HG03354 (cell line): ENCODE data around the gene CCDC144A.
"Not testable (repeated sequence)": the region's sequence is repeated elsewhere in the genome, so short reads cannot be mapped to it uniquely, and the experiment has no call there.

Experiments used
- ATAC-seq: cut with Tn5 transposase; IDR thresholded peaks from one replicate; pipeline ENCODE4 v1.9.1; 2021; ENCODE audit warnings: mild to moderate bottlenecking; ENCODE audit not compliant: unreplicated experiment, poor library complexity, severe bottlenecking

Gene CCDC144A

DNA sequence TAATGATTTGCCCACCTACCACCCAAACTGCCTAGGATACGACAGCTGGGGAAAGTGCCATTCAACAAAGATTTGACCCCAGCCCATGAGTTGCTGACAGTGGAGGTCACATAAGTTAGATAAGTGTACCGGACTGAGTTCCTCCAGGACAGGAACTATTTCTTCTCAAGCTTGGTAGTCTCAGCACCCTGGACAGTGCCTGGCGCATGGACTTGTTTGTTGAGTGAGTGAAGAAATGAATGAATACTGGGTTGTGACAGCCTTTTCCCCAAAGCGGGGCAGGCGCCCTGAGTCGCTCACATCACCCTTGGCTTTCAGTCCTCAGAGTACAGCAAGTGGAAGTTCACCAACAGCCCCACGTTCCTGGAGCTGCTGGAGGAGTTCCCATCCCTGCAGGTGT lies 122.1 kb downstream of the CCDC144A start:
- ATAC-seq: not testable (repeated sequence)

DNA sequence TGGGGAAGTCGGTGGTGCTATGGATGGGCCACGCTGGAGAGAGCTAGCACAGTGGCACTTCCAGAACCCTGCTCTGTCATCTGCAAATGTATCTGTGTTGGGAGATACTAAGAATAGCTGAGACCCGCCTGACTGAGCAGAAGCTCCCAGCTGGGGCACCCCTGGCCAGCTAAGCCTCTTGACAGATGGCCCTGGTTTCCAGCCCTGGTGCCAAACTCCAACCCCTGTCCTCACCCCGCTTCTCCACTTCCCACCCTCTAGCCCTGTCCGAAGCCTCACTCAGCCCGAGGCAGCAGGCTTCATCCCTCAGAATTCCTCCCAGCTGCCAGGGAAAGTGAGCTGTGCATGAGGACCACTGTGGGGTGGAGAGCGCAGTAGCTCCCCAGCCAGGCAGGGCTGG lies 124.4 kb downstream of the CCDC144A start:
- no peak for ATAC-seq

- ATAC-seq: no peak
These were observed 127.2 kb downstream of the CCDC144A start for GRCh38 chr17:16817201-16817600.

- ATAC-seq: not testable (repeated sequence)
These were observed 127.9 kb downstream of the CCDC144A start for GRCh38 chr17:16817940-16818339.

DNA sequence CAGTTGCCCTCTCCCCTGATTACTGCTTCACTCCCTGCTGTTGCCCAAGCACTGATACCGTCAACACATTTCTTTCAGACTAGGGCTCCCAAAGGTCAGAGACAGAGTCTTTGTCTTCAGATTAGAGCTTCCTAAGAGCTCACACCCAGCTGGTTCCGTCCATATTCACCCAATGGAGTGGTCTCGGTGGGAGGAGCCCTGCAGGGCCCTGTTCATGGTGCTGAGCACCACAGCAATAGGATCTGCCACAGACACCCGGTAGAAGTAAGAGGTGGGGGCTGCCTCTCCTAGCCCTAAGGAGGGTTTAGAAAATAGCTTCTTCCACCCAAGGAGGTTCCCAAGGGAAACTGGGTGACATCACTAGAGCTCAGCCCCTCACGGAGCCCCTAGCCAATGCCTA lies 128.3 kb downstream of the CCDC144A start:
- no peak for ATAC-seq

DNA sequence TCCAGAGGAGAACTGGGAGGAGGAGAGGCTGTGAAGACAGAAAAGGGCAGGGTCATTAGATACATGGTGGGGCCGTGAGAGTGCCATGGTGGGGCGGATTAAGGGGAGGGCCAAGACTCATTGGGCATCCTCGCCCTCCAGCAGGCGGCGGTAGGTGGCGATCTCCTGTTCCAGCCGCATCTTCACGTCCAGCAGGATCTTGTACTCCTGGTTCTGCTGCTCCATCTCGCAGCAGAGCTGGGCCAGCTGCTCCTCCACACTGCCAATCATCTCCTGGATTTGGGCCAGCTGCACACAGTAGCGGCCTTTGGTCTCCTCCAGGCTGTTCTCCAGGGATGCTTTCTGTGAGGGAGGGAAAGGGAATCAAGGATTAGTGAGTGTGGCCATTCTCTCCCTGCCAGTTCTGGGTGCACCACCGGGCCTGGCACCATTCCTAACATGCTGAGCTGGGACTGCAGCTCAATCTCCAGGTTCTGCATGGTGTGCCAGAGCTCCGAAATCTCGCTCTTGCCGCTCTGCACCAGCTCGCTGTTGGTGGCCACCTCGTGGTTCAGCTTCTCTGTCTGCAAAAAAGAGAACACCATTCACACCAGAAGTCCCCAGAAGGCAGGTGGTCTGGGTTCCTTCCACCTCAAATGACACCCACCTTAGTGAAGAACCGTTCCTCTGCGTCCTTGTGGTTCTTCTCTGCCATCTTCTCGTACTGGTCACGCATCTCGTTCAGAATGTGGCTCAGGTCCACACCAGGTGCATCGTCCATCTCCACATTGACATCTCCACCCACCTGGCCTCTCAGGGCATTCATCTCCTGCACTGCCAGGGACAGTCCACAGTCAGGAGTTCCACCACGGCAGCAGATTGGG lies 129.0 kb downstream of the CCDC144A start:
- ATAC-seq: no peak

GRCh38 chr17:16820161-16820877 lies 130.3 kb downstream of the CCDC144A start:
- no peak for ATAC-seq

- no peak for ATAC-seq
These were observed 131.0 kb downstream of the CCDC144A start for GRCh38 chr17:16820979-16821543.

- not testable (repeated sequence) for ATAC-seq
These were observed 132.1 kb downstream of the CCDC144A start for GRCh38 chr17:16822133-16822532.

- ATAC-seq: not testable (repeated sequence)
These were observed 133.8 kb downstream of the CCDC144A start for GRCh38 chr17:16823768-16824406.
